K562 (cell line): ENCODE results near the gene PSORS1C2. TPM values are rescaled to one million over a fixed set of nuclear protein-coding genes. Genes with fewer than 3 reads are reported as not detected.

Experiments used
- ATF6 ChIP-seq: sonication (generic); formaldehyde crosslinking; IDR thresholded peaks from 2 replicates; pipeline ENCODE4 v1.4.0; 2020; ENCODE audit warnings: mild to moderate bottlenecking, missing genetic modification reagents
- E2F6 ChIP-seq, 2 experiments: IDR thresholded peaks; 2 replicates each; pipeline ENCODE4 v1.6.1; 2011; ENCODE audit warnings: borderline replicate concordance in 1 of 2, control low read depth in 1 of 2, low read depth in 1 of 2, low read length in 1 of 2, mild to moderate bottlenecking in 1 of 2, mixed read lengths in 1 of 2, moderate library complexity in 1 of 2; ENCODE audit not compliant: insufficient read depth in 1 of 2, insufficient read length in 1 of 2, poor library complexity in 1 of 2, severe bottlenecking in 1 of 2; ENCODE audit errors: extremely low read depth in 1 of 2
- ESRRA ChIP-seq: fragments of 450-650 bp; IDR thresholded peaks from 2 replicates; pipeline ENCODE4 v1.6.1; 2014; ENCODE audit warnings: low read depth, mild to moderate bottlenecking, moderate library complexity, borderline replicate concordance
- GABPA ChIP-seq: fragments of 200-800 bp; sonication (Bioruptor generic); conservative IDR thresholded peaks from 2 replicates; pipeline ENCODE4 v1.6.1; 2016; ENCODE audit warnings: low read depth, missing genetic modification characterization, missing compliant biosample characterization
- KLF6 ChIP-seq: fragments of 250-450 bp; sonication (Bioruptor Pico); IDR thresholded peaks from 2 replicates; pipeline ENCODE4 v1.4.0; 2020; ENCODE audit warnings: mild to moderate bottlenecking, moderate library complexity, borderline replicate concordance
- NCOA6 ChIP-seq: fragments of 450-650 bp; IDR thresholded peaks from 2 replicates; pipeline ENCODE4 v1.6.1; 2017; ENCODE audit warnings: mild to moderate bottlenecking
- NR3C1 ChIP-seq: sonication (generic); formaldehyde crosslinking; IDR thresholded peaks from 2 replicates; pipeline ENCODE4 v1.8.1; 2022; ENCODE audit warnings: missing genetic modification reagents
- PHF21A ChIP-seq: fragments of 450-650 bp; IDR thresholded peaks from 2 replicates; pipeline ENCODE4 v1.6.1; 2017; ENCODE audit warnings: low read depth, borderline replicate concordance
- POLR2AphosphoS2 ChIP-seq: IDR thresholded peaks from 2 replicates; pipeline ENCODE4 v1.6.1; 2012; ENCODE audit warnings: low read length, improper control_type of control experiment
- POU5F1 ChIP-seq: fragments of 150-350 bp; IDR thresholded peaks from 2 replicates; pipeline ENCODE4 v1.6.1; 2014; ENCODE audit warnings: borderline replicate concordance, low read length, low read depth, mild to moderate bottlenecking; ENCODE audit not compliant: partially characterized antibody
- RBFOX2 ChIP-seq: fragments of 200-400 bp; formaldehyde crosslinking; IDR thresholded peaks from 2 replicates; pipeline ENCODE4 v1.6.1; 2017; ENCODE audit warnings: low read depth, mild to moderate bottlenecking, low read length, moderate library complexity
- RFX1 ChIP-seq: fragments of 450-650 bp; IDR thresholded peaks from 2 replicates; pipeline ENCODE4 v1.6.1; 2016; ENCODE audit warnings: mild to moderate bottlenecking, moderate library complexity
- SAP30 ChIP-seq: fragments of 200-600 bp; sonication (generic); IDR thresholded peaks from 2 replicates; pipeline ENCODE4 v1.6.1; 2012; ENCODE audit warnings: borderline replicate concordance, low read depth, mild to moderate bottlenecking, moderate library complexity, low read length, control low read depth, inconsistent platforms; ENCODE audit not compliant: insufficient read depth, poor library complexity, severe bottlenecking
- TCF7L2 ChIP-seq: fragments of 150-350 bp; IDR thresholded peaks from 2 replicates; pipeline ENCODE4 v1.6.1; 2016; ENCODE audit warnings: low read depth, mild to moderate bottlenecking, low read length, moderate library complexity
- XRCC4 ChIP-seq: IDR thresholded peaks from one replicate; pipeline ENCODE4 v1.6.1; 2011; ENCODE audit not compliant: insufficient read depth, insufficient read length; ENCODE audit errors: extremely low read depth
- ZNF12 ChIP-seq: sonication (generic); formaldehyde crosslinking; IDR thresholded peaks from 2 replicates; pipeline ENCODE4 v1.4.0; 2020; ENCODE audit warnings: mild to moderate bottlenecking, missing genetic modification reagents
- ZNF165 ChIP-seq: fragments of 250-450 bp; sonication (Bioruptor Pico); IDR thresholded peaks from 2 replicates; pipeline ENCODE4 v1.4.0; 2020; ENCODE audit warnings: borderline replicate concordance
- ZNF609 ChIP-seq: sonication (generic); formaldehyde crosslinking; IDR thresholded peaks from 2 replicates; pipeline ENCODE4 v1.8.1; 2023; ENCODE audit warnings: missing genetic modification reagents, mild to moderate bottlenecking, borderline replicate concordance
- ZNF696 ChIP-seq: fragments of 250-450 bp; sonication (Bioruptor Pico); conservative IDR thresholded peaks from 2 replicates; pipeline ENCODE4 v1.4.0; 2020; ENCODE audit warnings: mild to moderate bottlenecking, moderate library complexity
- ZNF75A ChIP-seq: fragments of 450-650 bp; formaldehyde crosslinking; IDR thresholded peaks from 2 replicates; pipeline ENCODE4 v1.4.0; 2020; ENCODE audit warnings: mild to moderate bottlenecking
- polyA plus RNA-seq, 8 experiments: library from polyadenylated mRNA; depleted of rRNA in 4 of 8; stranded (reverse) in 5 of 8; unstranded in 3 of 8; fragments of >200 nt; fragmentation: Nextera tagmentation in 2 of 8; fragmentation: Illumina TruSeq in 1 of 8; extraction: Ambion mirVana in 2 of 8; extraction: Trizol in 1 of 8; gene quantifications; 2 replicates each; pipeline versions ENCODE4 v1.2.1 to v1.2.3, GENCODE V29; 2011 to 2014; ENCODE audit warnings: inconsistent platforms in 1 of 8, missing spikeins in 1 of 8
- total RNA-seq, 7 experiments: library from RNA; depleted of rRNA in 6 of 7; stranded (reverse); fragments of >200 nt in 6 of 7; fragmentation: Illumina TruSeq in 2 of 7; extraction: Trizol in 2 of 7; gene quantifications; 2 replicates each; pipeline versions ENCODE4 v1.2.1 to v1.2.3, GENCODE V29; 2011 to 2021; ENCODE audit warnings: low replicate concordance in 1 of 7

The PSORS1C2 gene
- total and polyA plus RNA-seq, 9 of the 15 experiments (the other 6 are each of a cell fraction or from before 2014, with no cell fraction given), result not detected

GRCh38 chr6:31158140-31158862, 19.4 kb upstream of the PSORS1C2 start, which contains the start of gene TCF19 (continued):
- no peak for TF ChIP-seq ZNF609
- no peak for TF ChIP-seq ZNF12 (CRISPR knock-in tag)
- TF ChIP-seq ATF6, result no peak; the same call in 1 of the 2 replicates
- peak; percentile 81 for TF ChIP-seq RBFOX2
- peak; percentile 21 for TF ChIP-seq POU5F1
- no peak for TF ChIP-seq ZNF75A (CRISPR knock-in tag)
- TF ChIP-seq ZNF165 (CRISPR knock-in tag), result no peak; the same call in 1 of the 2 replicates
- no peak for TF ChIP-seq TCF7L2
- TF ChIP-seq GABPA (tag), result no peak
- peak; percentile 98 for TF ChIP-seq SAP30
- TF ChIP-seq E2F6 (IDR thresholded peaks at IDR 0.05; ENCODE audit: borderline replicate concordance in 1 of 2, extremely low read depth in 1 of 2, insufficient read depth in 1 of 2, insufficient read length in 1 of 2, low read depth in 1 of 2, low read length in 1 of 2, poor library complexity in 1 of 2, severe bottlenecking in 1 of 2), result peak; percentile 55 to 76
- TF ChIP-seq POLR2AphosphoS2, result no peak
- peak; percentile 22; the same call in 1 of the 2 replicates for TF ChIP-seq ESRRA
- no peak for TF ChIP-seq KLF6 (CRISPR knock-in tag)
- no peak for TF ChIP-seq NR3C1 (CRISPR knock-in tag)
- no peak for TF ChIP-seq XRCC4
- no peak for TF ChIP-seq PHF21A
- TF ChIP-seq NCOA6, result no peak
- no peak for TF ChIP-seq RFX1
- TF ChIP-seq ZNF696 (CRISPR knock-in tag), result no peak
